ENCODE results near the gene ZSWIM4.
A peak's percentile ranks its signal among the peaks of the same experiment; 100 is the strongest.
"Not testable (repeated sequence)": the region's sequence is repeated elsewhere in the genome, so short reads cannot be mapped to it uniquely, and the experiment has no call there.

The ZSWIM4 gene

GRCh38 chr19:13778847-13779246, 16.4 kb upstream of the ZSWIM4 start:
- DNase-seq = no peak

- not testable (repeated sequence) for DNase-seq
These were observed 15.4 kb upstream of the ZSWIM4 start for GRCh38 chr19:13779794-13780193.

DNA sequence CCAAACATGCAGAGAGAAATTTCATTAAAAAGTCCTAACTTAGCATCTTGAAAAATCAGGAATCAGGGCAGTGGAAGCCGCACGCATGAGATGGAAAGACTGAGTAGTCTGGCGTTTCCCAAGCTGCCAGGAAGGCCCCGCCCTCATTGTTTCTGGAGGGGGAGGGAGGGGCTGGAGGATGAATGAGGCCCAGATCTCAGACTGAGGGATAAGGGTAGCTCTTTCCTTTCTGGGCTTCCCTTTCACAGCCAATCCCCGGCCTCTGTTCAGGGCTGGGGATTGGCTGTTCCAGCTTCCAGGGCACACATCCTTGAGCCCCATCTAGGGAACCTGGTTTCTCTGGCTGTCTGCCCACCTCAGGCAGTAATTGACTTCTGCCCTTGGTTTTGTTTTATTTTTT, 13.7 kb upstream of the ZSWIM4 start:
- DNase-seq = no peak

- DNase-seq = no peak
These were observed 12.7 kb upstream of the ZSWIM4 start for GRCh38 chr19:13782537-13782936.

DNA sequence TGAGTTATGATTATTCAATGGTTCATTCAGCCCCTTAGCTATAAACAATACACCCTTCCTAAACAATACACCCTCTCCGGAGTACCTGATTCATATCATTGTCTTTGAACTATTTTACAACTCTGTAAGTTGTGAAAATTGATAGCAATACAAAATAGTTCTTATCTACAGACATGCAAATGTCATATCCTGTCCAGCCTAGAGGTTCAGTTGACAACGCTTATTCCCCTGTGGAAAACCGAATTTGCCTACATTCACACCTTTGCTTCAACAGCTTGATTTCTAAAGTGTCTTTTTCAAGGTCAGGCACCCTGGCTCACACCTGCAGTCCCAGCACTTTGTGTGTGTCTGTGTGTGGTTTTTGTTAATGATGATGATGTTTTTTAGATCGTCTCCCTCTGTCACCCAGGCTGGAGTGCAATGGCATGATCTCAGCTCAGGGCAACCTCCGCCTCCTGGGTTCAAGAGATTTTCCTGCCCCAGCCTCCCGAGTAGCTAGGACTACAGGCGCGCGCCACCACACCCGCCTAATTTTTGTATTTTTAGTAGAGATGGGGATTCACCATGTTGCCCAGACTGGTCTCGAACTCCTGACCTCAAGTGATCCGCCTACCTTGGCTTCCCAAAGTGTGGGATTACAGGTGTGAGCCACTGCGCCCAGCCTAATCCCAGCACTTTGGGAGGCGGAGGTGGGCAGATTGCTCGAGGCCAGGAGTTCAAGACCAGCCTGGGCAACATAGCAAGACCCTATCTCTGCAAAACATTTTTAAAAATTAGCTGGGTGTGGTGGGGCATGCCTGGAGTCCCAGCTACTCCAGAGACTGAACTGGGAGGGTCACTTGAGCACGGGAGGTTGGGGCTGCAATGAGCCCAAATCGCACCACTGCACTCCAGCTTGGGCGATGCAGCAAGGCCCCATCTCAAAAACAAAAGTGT, 11.4 kb upstream of the ZSWIM4 start:
- DNase-seq = no peak

DNA sequence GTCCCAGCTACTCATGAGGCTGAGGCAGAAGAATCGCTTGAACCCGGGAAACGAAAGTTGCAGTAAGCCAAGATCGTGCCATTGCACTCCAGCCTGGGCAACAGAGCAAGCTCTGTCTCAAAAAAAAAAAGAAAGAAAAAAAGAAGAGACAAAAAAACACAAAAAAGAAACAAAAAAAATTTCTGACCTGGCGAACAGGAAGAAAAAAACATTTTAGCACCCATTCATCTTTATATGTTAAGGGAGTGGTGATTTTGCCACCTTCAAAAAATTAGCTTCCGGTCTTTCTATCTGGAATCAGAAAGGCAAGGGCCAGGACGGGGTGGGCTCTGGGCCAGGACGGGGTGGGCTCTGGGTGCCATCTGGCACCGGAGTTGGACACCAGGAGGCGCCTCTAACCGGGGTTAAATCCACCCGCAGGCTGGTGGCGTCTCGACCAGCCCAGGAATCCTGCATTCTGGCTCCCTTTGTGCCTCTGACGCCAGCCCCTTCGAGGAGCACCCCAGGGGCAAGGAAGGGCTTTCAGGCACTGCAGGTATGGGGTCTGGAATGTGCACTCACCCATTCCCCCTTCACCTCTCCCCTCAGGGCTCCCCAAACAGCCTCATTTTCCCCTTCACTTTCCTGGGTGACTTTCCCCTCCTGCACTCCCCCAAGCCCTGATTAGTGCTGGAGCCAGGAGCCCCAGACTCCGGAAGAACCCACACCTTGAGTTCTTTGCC, 10.4 kb upstream of the ZSWIM4 start:
- peak; percentile 85 for DNase-seq

DNA sequence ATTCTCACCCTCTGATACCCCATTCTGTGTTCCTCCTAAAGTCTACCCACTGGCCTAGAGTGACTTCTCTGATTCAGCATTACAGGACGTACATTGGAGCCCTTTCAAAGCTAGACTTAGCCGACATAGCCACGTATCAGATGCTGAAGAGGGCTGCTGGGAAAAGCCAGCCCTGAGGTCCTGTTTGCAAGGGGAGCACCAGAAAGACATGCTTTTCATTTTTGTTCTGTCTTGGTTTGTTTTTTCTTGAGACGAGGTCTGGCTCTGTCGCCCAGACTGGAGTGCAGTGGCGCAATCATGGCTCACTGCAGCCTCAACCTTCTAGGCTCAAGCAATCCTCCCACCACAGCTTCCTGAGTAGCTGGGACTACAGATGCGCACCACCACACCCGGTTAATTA, 6.3 kb upstream of the ZSWIM4 start:
- peak; percentile 49 for DNase-seq

GRCh38 chr19:13790354-13790753, 4.9 kb upstream of the ZSWIM4 start:
- DNase-seq = peak; percentile 32

DNA sequence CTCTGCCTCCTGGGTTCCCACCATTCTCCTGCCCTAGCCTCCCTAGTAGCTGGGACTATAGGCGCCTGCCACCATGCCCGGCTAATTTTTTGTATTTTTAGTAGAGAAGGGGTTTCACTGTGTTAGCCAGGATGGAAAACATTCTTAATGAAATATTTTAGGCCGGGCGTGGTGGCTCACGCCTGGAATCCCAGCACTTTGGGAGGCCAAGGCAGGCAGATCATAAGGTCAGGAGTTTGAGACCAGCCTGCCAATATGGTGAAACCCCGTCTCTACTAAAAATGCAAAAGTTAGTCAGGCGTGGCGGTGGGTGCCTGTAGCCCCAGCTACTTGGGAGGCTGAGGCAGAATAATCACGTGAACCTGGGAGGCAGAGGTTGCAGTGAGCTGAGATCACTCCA, 1.9 kb upstream of the ZSWIM4 start:
- DNase-seq = not testable (repeated sequence)

- DNase-seq = no peak
These were observed 866 bp upstream of the ZSWIM4 start for GRCh38 chr19:13794398-13794756.

- DNase-seq = no peak
These were observed 505 bp downstream of the ZSWIM4 start for GRCh38 chr19:13795595-13796300.

GRCh38 chr19:13796301-13797057, 1.2 kb downstream of the ZSWIM4 start:
- DNase-seq = no peak

DNA sequence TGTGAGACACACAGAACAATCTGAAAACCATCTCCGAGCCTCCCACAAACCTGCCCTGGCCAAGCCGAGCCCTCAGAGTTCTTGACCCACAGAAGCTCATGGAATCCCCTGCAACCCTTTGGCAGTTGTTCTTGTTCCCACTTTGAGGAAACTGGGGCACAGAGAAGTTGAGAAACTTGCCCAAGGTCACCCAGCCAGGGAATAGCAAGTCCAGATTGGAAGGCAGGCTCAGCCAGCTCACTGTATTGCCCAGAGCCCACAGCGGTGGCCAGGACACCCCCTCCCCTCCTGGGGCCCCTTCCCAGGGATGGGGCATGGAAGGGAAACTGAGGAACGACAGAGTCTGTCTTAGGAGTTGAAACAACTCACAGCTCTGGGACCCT, 1.8 kb downstream of the ZSWIM4 start:
- no peak for DNase-seq

- DNase-seq = no peak
These were observed 2.6 kb downstream of the ZSWIM4 start for GRCh38 chr19:13797870-13798269.

GRCh38 chr19:13799669-13800068, 4.4 kb downstream of the ZSWIM4 start:
- DNase-seq = no peak

- DNase-seq = no peak
These were observed 7.8 kb downstream of the ZSWIM4 start for GRCh38 chr19:13803038-13803437.

DNA sequence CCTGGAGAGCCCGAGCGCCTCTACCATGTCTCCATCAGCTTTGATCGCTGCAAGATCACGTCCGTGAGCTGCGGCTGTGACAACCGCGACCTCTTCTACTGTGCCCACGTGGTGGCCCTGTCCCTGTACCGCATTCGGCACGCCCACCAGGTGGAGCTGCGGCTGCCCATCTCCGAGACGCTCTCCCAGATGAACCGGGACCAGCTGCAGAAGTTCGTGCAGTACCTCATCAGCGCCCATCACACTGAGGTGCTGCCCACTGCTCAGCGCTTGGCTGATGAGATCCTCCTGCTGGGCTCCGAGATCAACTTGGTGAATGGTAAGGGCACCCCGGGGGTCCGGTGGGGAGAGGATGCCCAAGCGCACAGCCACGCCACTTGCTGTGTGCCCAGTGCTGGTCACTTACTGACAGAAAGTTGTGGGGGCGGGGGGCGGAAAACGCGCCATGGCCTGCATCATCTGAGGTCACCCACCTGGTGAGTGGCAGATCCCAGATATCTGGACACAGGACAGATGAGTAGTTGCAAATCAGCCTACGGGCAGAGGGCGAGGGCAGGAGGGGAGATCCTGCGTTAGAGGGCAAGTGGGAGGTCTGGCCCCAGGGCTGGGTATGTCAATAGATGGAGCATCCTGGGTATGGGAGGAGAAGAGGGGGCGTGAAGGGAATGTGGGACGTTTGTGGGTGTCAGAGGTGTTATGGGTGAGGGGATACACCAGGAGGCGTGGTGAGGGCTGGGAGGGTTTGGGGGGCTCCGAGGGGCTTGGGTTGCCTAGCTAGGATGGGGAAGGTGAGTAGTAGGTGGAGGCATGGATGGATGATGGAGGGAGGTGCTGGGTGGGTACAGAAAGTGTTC, 9.8 kb downstream of the ZSWIM4 start:
- peak; percentile 45 for DNase-seq

DNA sequence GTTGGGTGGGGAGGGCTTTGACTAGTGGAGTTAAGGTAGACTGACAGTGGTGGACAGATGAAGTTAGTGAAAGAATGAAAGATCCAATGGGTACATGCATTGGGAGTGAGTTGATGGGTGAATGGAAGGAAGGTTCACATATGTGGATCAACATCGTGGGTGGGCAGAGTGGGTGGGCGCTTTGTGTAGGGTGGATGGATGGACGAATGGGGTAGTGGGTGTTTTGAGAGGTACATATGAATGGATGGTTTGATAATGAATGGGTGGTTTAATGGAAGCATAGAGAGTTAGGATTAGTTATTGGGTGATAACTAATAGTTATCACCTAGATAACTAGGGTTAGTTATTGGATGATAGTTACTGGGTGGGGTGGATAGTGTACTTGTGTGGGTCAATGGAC, 11.5 kb downstream of the ZSWIM4 start:
- no peak for DNase-seq

GRCh38 chr19:13807421-13808021, 12.3 kb downstream of the ZSWIM4 start:
- no peak for DNase-seq

DNA sequence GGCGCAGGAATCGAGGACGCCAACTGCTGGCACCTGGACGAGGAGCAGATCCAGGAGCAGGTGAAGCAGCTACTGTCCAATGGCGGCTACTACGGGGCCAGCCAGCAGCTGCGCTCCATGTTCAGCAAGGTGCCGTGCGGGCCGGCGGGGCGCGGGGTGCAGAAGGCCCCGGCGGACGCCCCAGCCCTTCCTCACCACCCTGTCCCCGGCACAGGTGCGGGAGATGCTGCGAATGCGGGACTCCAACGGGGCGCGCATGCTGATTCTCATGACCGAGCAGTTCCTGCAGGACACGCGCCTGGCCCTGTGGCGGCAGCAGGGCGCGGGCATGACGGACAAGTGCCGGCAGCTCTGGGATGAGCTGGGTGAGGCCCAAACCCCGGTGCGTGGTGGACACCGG, 13.6 kb downstream of the ZSWIM4 start:
- DNase-seq = no peak

GRCh38 chr19:13812544-13812943, 17.3 kb downstream of the ZSWIM4 start:
- DNase-seq = no peak

All from CD4-positive, alpha-beta T cell treated with Interleukin-17A for 4 hours (primary cell).